GM23338 (cell line): Measurements from ENCODE around the gene TMEM212. TPM values are rescaled to one million over a fixed set of nuclear protein-coding genes. Genes with fewer than 3 reads are reported as not detected.

Experiments
- ATAC-seq: fragments of 200-7000 bp; cut with Tn5 transposase; 3 replicates; pipeline ENCODE4 v1.9.1; 2020
- DNase-seq: peaks from one replicate; pipeline ENCODE4 v3.0.0-alpha.2; 2015; ENCODE audit warnings: low spot score
- H2AFZ ChIP-seq: fragments of 200-600 bp; sonication (generic); 2 replicates; pipeline ENCODE4 v1.8.0; 2016; ENCODE audit warnings: antibody characterized with exemption, mild to moderate bottlenecking, moderate library complexity
- H3F3A ChIP-seq: fragments of 200-600 bp; sonication (generic); replicated peaks from 2 replicates; pipeline ENCODE4 v1.8.0; 2017; ENCODE audit warnings: antibody characterized with exemption, mixed run types, low read depth
- H3K27ac ChIP-seq: fragments of 200-600 bp; sonication (generic); 2 replicates; pipeline ENCODE4 v1.6.1; 2016; ENCODE audit warnings: low read depth
- H3K27me3 ChIP-seq: fragments of 200-600 bp; sonication (generic); 2 replicates; pipeline ENCODE4 v1.8.0; 2016; ENCODE audit warnings: mild to moderate bottlenecking, mixed run types, moderate library complexity; ENCODE audit not compliant: insufficient read depth
- H3K36me3 ChIP-seq: fragments of 200-600 bp; sonication (generic); 2 replicates; pipeline ENCODE4 v1.8.0; 2016; ENCODE audit warnings: mild to moderate bottlenecking; ENCODE audit not compliant: insufficient read depth
- H3K4me1 ChIP-seq: fragments of 200-600 bp; sonication (generic); 2 replicates; pipeline ENCODE4 v1.8.0; 2016; ENCODE audit warnings: mild to moderate bottlenecking, moderate library complexity; ENCODE audit not compliant: insufficient read depth
- H3K4me2 ChIP-seq: fragments of 200-600 bp; sonication (generic); 2 replicates; pipeline ENCODE4 v1.7.1; 2017; ENCODE audit warnings: mixed run types
- H3K4me3 ChIP-seq: fragments of 200-600 bp; sonication (generic); 2 replicates; pipeline ENCODE4 v1.6.1; 2016; ENCODE audit warnings: mixed run types
- H3K79me2 ChIP-seq: fragments of 200-600 bp; sonication (generic); replicated peaks from 2 replicates; pipeline ENCODE4 v1.8.0; 2017; ENCODE audit warnings: mild to moderate bottlenecking; ENCODE audit not compliant: insufficient read depth
- H3K9me2 ChIP-seq: fragments of 200-600 bp; sonication (generic); 2 replicates; pipeline ENCODE4 v1.8.0; 2017; ENCODE audit not compliant: insufficient read depth
- H4K20me1 ChIP-seq: fragments of 200-600 bp; sonication (generic); replicated peaks from 2 replicates; pipeline ENCODE4 v1.8.0; 2017; ENCODE audit warnings: mild to moderate bottlenecking; ENCODE audit not compliant: insufficient read depth
- H3K27ac Mint-ChIP-seq: 2 replicates; pipeline ENCODE4 v1.8.0; 2020; ENCODE audit warnings: inconsistent platforms, mild to moderate bottlenecking, moderate library complexity, mixed read lengths
- H3K27me3 Mint-ChIP-seq: 3 replicates; pipeline ENCODE4 v1.8.0; 2022; ENCODE audit warnings: low read depth, mild to moderate bottlenecking, moderate library complexity, mixed read lengths, inconsistent platforms; ENCODE audit not compliant: insufficient read depth, poor library complexity
- H3K36me3 Mint-ChIP-seq: 3 replicates; pipeline ENCODE4 v1.8.0; 2021; ENCODE audit warnings: low read depth, mild to moderate bottlenecking, inconsistent platforms, moderate library complexity, mixed read lengths
- H3K4me1 Mint-ChIP-seq: 3 replicates; pipeline ENCODE4 v1.8.0; 2020; ENCODE audit warnings: mild to moderate bottlenecking, inconsistent platforms, mixed read lengths
- H3K4me3 Mint-ChIP-seq: 3 replicates; pipeline ENCODE4 v1.8.0; 2021; ENCODE audit warnings: moderate library complexity, mild to moderate bottlenecking, inconsistent platforms, mixed read lengths
- H3K9me3 Mint-ChIP-seq: 3 replicates; pipeline ENCODE4 v1.8.0; 2020; ENCODE audit warnings: moderate library complexity, mild to moderate bottlenecking, inconsistent platforms, mixed read lengths
- CREB1 ChIP-seq: fragments of 250-450 bp; sonication (Bioruptor Pico); IDR thresholded peaks from 2 replicates; pipeline ENCODE4 v1.5.0; 2020; ENCODE audit warnings: low read depth, mild to moderate bottlenecking, moderate library complexity
- POLR2AphosphoS5 ChIP-seq: IDR thresholded peaks from 2 replicates; pipeline ENCODE4 v1.6.1; 2016; ENCODE audit warnings: antibody characterized with exemption, low read depth
- STAT1 ChIP-seq: IDR thresholded peaks from one replicate; pipeline ENCODE4 v1.6.1; 2016; ENCODE audit warnings: antibody characterized with exemption; ENCODE audit not compliant: unreplicated experiment
- ZNF114 ChIP-seq: fragments of 250-450 bp; sonication (Bioruptor Pico); IDR thresholded peaks from 2 replicates; pipeline ENCODE4 v1.5.0; 2020; ENCODE audit warnings: mild to moderate bottlenecking, moderate library complexity
- ZNF331 ChIP-seq: fragments of 250-450 bp; sonication (Bioruptor Pico); IDR thresholded peaks from 2 replicates; pipeline ENCODE4 v1.5.0; 2020; ENCODE audit warnings: low read depth, mild to moderate bottlenecking, moderate library complexity
- ZNF462 ChIP-seq: fragments of 250-450 bp; sonication (Bioruptor Pico); IDR thresholded peaks from 2 replicates; pipeline ENCODE4 v1.5.0; 2020; ENCODE audit warnings: mild to moderate bottlenecking, moderate library complexity
- polyA plus RNA-seq: library from polyadenylated mRNA; unstranded; fragments of >200 nt; fragmentation: Nextera tagmentation; extraction: Ambion mirVana; gene quantifications from 2 replicates; pipeline ENCODE4 v1.2.1, GENCODE V29; 2016
- total RNA-seq: library from RNA; depleted of rRNA; stranded (reverse); fragments of >200 nt; shearing (Covaris generic); gene quantifications from 2 replicates; pipeline ENCODE4 v1.2.3, GENCODE V29; 2014

TMEM212 gene
- total and polyA plus RNA-seq, 2 experiments from 2014 or later: not detected

- TF ChIP-seq ZNF462 (no peak), ZNF331 (CRISPR knock-in tag) (no peak), POLR2AphosphoS5 (no peak), ZNF114 (CRISPR knock-in tag) (no peak), STAT1 (no peak), CREB1 (CRISPR knock-in tag) (no peak)
Observed at GRCh38 chr3:171805687-171806086, 37.5 kb upstream of the TMEM212 start (continued).

DNA sequence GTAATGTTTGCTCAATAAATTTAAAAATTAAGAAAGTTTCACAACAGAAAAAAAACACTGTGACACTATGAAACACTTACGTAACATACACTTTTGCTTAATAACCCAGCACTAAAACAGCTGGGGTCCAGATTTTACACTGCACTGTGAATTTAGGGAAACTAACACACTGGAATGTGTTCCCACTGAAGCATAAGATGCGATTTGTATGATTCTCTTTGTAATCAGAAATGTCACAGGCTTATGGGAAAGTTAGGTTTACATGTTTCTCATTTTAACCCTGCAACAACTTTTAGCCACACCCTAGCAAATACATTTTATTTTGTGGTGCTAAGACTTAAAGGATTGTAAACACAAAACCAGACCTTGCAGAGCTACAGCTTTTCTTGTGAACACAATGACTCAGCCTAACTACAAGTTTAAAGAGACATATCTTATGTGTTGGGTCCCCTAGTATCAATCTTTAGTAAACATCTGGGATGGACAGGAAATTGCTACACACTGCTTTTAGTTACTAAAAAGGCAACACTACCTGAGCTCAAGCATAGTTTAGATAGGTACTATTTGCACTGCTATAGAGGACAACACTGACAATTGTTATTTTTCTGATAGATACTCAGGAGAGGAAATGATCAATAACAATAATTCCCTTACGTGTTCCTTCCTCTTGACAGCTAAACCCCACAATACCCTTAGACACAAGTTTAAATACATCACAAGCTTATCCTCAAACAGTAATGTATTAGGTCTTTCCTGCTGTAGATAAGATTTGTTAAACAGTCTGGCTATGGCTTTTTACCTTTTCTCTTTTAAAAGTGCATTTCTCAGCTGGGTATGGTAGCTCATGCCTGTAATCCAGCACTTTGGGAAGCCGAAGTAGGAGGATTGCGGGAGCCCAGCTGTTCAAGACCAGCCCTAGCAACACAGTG is 36.7 kb upstream of the TMEM212 start:
- Histone ChIP-seq H2AFZ (peak overlapping the region; percentile 11; the same call in 1 of the 2 replicates), H3K9me2 (peaks cover 4% of the 10 kb centered on the region; the same call in 1 of the 2 replicates), H3K27me3 (peaks cover 28% of the 10 kb centered on the region), H3K36me3 (no peaks in the 10 kb centered on the region), H3K79me2 (no peaks in the 10 kb centered on the region), H3K4me3 (no peak overlapping the region), H3K27ac (no peak overlapping the region), H3K4me1 (no peaks in the 10 kb centered on the region), H3K4me2 (no peak overlapping the region), H3F3A (no peaks in the 10 kb centered on the region; the same call in 1 of the 2 replicates), H4K20me1 (no peaks in the 10 kb centered on the region)
- Mint-ChIP-seq H3K9me3 (no peaks in the 10 kb centered on the region), H3K36me3 (no peaks in the 10 kb centered on the region), H3K4me1 (peaks cover 4% of the 10 kb centered on the region; the same call in 2 of the 3 replicates), H3K27ac (no peak overlapping the region), H3K27me3 (peaks cover 17% of the 10 kb centered on the region), H3K4me3 (no peak overlapping the region)
- ATAC-seq (no peak), DNase-seq (no peak)
- TF ChIP-seq STAT1 (no peak), ZNF462 (no peak), CREB1 (CRISPR knock-in tag) (no peak)
